A549 treated with AZD9567 at 1 μM for 4 hours (cell line): ENCODE results near the gene CDCA8. TPM values are rescaled to one million over a fixed set of nuclear protein-coding genes. Genes with fewer than 3 reads are reported as not detected.

Experiments
- total RNA-seq: library from RNA; stranded (reverse); fragments of 200-300 nt; extraction: Qiagen RNA extraction; gene quantifications from 5 replicates; pipeline ENCODE4 v1.2.3, GENCODE V29; 2022; ENCODE audit not compliant: insufficient read depth

CDCA8 gene
- total RNA-seq, result 46.1 to 57.9 TPM (median 49.3 TPM) in 5 replicates

GRCh38 chr1:37692078-37692833 is at the start of gene CDCA8:
TSS of gene CDCA8 (plus strand) at chr1:37692516. CDS start at chr1:37692691, 175 bp downstream.

Other genes starting within 250 kb of the CDCA8 start
- gene ZC3H12A, start 217.9 kb upstream of the CDCA8 start, total RNA-seq, result 32.6 to 45.5 TPM (median 43.9 TPM) in 5 replicates
- 39.3 to 56.6 TPM (median 43.9 TPM) in 5 replicates for gene MEAF6, start 177.8 kb upstream of the CDCA8 start, total RNA-seq
- gene SNIP1, start 138.2 kb upstream of the CDCA8 start, total RNA-seq, result 11.1 to 14.2 TPM (median 13.4 TPM) in 5 replicates
- 0.09 to 0.14 TPM (median 0.09 TPM) in 3 of 5 replicates, not detected in the others for gene DNALI1, start 135.6 kb upstream of the CDCA8 start, total RNA-seq
- 51.9 to 59.4 TPM (median 56.7 TPM) in 5 replicates for gene GNL2, start 96.6 kb upstream of the CDCA8 start, total RNA-seq
- gene RSPO1, start 57.6 kb upstream of the CDCA8 start, total RNA-seq, result 0.07 to 0.11 TPM (median 0.10 TPM) in 4 of 5 replicates, not detected in the other
- 1.0 to 1.4 TPM (median 1.2 TPM) in 5 replicates for gene EPHA10, start 72.6 kb downstream of the CDCA8 start, total RNA-seq
- 19.5 to 24.3 TPM (median 23.9 TPM) in 5 replicates for gene MANEAL, start 101.3 kb downstream of the CDCA8 start, total RNA-seq
- 26.3 to 63.4 TPM (median 58.0 TPM) in 5 replicates for gene C1orf122, start 115.3 kb downstream of the CDCA8 start, total RNA-seq
- gene YRDC, start 115.7 kb downstream of the CDCA8 start, total RNA-seq, result 13.0 to 19.0 TPM (median 17.8 TPM) in 5 replicates
- gene MTF1, start 167.1 kb downstream of the CDCA8 start, total RNA-seq, result 4.5 to 5.0 TPM (median 4.8 TPM) in 5 replicates